K562 (cell line): Measurements from ENCODE around the gene ATP6V0E2. TPM values are rescaled to one million over a fixed set of nuclear protein-coding genes. Genes with fewer than 3 reads are reported as not detected.

Experiments used
- ATAC-seq: fragments of 200-7000 bp; cut with Tn5 transposase; 3 replicates; pipeline ENCODE4 v1.9.1; 2020; ENCODE audit warnings: moderate library complexity
- BruUV-seq: library from RNA; stranded (reverse); fragments of 400-500 nt; replicated peaks from 2 replicates; lab custom pipeline; 2021; lab: Mats Ljungman, UMichigan
- CTCF ChIA-PET: fragments of 300-600 bp; formaldehyde crosslinking; extraction: SDS; loops from one replicate; lab custom pipeline; 2021; ENCODE audit warnings: low intra/inter-chr PET ratio; lab: Yijun Ruan, JAX
- POLR2A ChIA-PET: fragments of 300-600, 350-650 bp; sonication (Branson Sonifier 250); formaldehyde crosslinking; extraction: SDS; loops from one replicate; lab custom pipeline; 2021; ENCODE audit warnings: antibody characterized with exemption, inconsistent platforms; lab: Yijun Ruan, JAX
- DNase-seq, 4 experiments: peaks; one replicate each; pipeline versions ENCODE4 v3.0.0 to v3.0.0-alpha.2; 2011 to 2018; ENCODE audit warnings: low spot score in 3 of 4, mixed read lengths in 3 of 4; ENCODE audit errors: extremely low read depth in 1 of 4
- FAIRE-seq: peaks from 2 replicates; lab custom pipeline; 2011; peaks lifted over from hg19 to GRCh38; lab: Jason Lieb, UNC
- H2AFZ ChIP-seq: 2 replicates; pipeline ENCODE4 v1.6.0; 2011; ENCODE audit warnings: low read depth, low read length, control low read depth, inconsistent platforms
- H3K27ac ChIP-seq: fragments of 200-600 bp; 3 replicates; pipeline ENCODE4 v1.8.0; 2011; ENCODE audit warnings: low read depth, mild to moderate bottlenecking, control low read depth, inconsistent platforms, low read length, moderate library complexity, mixed read lengths; ENCODE audit errors: extremely low read depth
- H3K27me3 ChIP-seq, 2 experiments: fragments of 300-600 bp in 1 of 2; 2 replicates in 1 of 2; 3 replicates in 1 of 2; pipeline versions ENCODE4 v1.6.0 to v1.8.0; 2011; ENCODE audit warnings: inconsistent platforms in 2 of 2, low read length in 2 of 2, mild to moderate bottlenecking in 1 of 2, mixed read lengths in 1 of 2, moderate library complexity in 1 of 2; ENCODE audit not compliant: control insufficient read depth in 2 of 2, insufficient read depth in 2 of 2
- H3K36me3 ChIP-seq: fragments of 300-600 bp; 3 replicates; pipeline ENCODE4 v1.8.0; 2011; ENCODE audit warnings: mild to moderate bottlenecking, low read length, inconsistent platforms; ENCODE audit not compliant: control insufficient read depth, insufficient read depth
- H3K4me1 ChIP-seq, 2 experiments: fragments of 200-600 bp in 1 of 2; replicated peaks in 1 of 2; 2 replicates in 1 of 2; 3 replicates in 1 of 2; pipeline versions ENCODE4 v1.5.1 to v1.8.0; 2011; ENCODE audit warnings: inconsistent platforms in 2 of 2, low read length in 2 of 2, mild to moderate bottlenecking in 1 of 2, mixed read lengths in 1 of 2, moderate library complexity in 1 of 2; ENCODE audit not compliant: control insufficient read depth in 2 of 2, insufficient read depth in 2 of 2
- H3K4me2 ChIP-seq: 2 replicates; pipeline ENCODE4 v1.6.1; 2011; ENCODE audit warnings: low read length, control low read depth, inconsistent platforms, mixed read lengths; ENCODE audit not compliant: insufficient read depth
- H3K4me3 ChIP-seq: fragments of 200-600 bp; sonication (generic), shearing (Covaris generic); 2 replicates; pipeline ENCODE4 v1.5.1; 2016; ENCODE audit warnings: control low read depth, inconsistent platforms
- H3K79me2 ChIP-seq: fragments of 200-600 bp; 3 replicates; pipeline ENCODE4 v1.8.0; 2011; ENCODE audit warnings: low read length, inconsistent platforms; ENCODE audit not compliant: control insufficient read depth, insufficient read depth
- H3K9ac ChIP-seq, 2 experiments: 2 replicates each; pipeline versions ENCODE4 v1.6.0 to v1.6.1; 2011; ENCODE audit warnings: low read depth in 2 of 2, low read length in 2 of 2, control low read depth in 1 of 2, inconsistent platforms in 1 of 2, mild to moderate bottlenecking in 1 of 2, mixed read lengths in 1 of 2; ENCODE audit not compliant: insufficient read depth in 1 of 2
- H3K9me1 ChIP-seq: one replicate; pipeline ENCODE4 v1.6.0; 2011; ENCODE audit warnings: inconsistent platforms, mild to moderate bottlenecking, low read length, moderate library complexity; ENCODE audit not compliant: control insufficient read depth, insufficient read depth
- H3K9me3 ChIP-seq: replicated peaks from 2 replicates; pipeline ENCODE4 v1.5.1; 2011; ENCODE audit warnings: low read depth, low read length, inconsistent platforms; ENCODE audit not compliant: control insufficient read depth, insufficient read depth
- H4K20me1 ChIP-seq: replicated peaks from 2 replicates; pipeline ENCODE4 v1.6.1; 2011; ENCODE audit warnings: low read length, inconsistent platforms, mixed read lengths; ENCODE audit not compliant: control insufficient read depth, insufficient read depth
- CEBPG ChIP-seq, 3 experiments: fragments of 200-800 bp in 1 of 3; sonication (Bioruptor generic) in 1 of 3; sonication (generic) in 1 of 3; formaldehyde crosslinking in 1 of 3; IDR thresholded peaks in 2 of 3; conservative IDR thresholded peaks in 1 of 3; 2 replicates each; pipeline versions ENCODE4 v1.6.1 to v1.8.0; 2016 to 2022; ENCODE audit warnings: missing compliant biosample characterization in 2 of 3, missing genetic modification characterization in 2 of 3, mild to moderate bottlenecking in 1 of 3, missing genetic modification reagents in 1 of 3
- SOX6 ChIP-seq: fragments of 450-650 bp; IDR thresholded peaks from 2 replicates; pipeline ENCODE4 v1.6.1; 2014; ENCODE audit warnings: mild to moderate bottlenecking
- ZKSCAN8 ChIP-seq: fragments of 200-800 bp; sonication (Bioruptor generic); IDR thresholded peaks from 2 replicates; pipeline ENCODE4 v1.6.1; 2016; ENCODE audit warnings: missing genetic modification characterization, missing compliant biosample characterization
- WGBS: fragments of 100-300 bp; shearing (Covaris generic); methylation state at CpG from one replicate; pipeline ENCODE4 v1.1.6; 2016; ENCODE audit warnings: low coverage, mixed read lengths; ENCODE audit not compliant: insufficient coverage; ENCODE audit errors: missing lambda C conversion rate; 5-methylcytosine and 5-hydroxymethylcytosine counted together
- in situ Hi-C: fragments of 300-500 bp; cut with MboI; formaldehyde crosslinking; loops from 4 replicates; pipeline ENCODE4 v1.15.0; 2018; ENCODE audit warnings: inconsistent platforms, mixed read lengths
- intact Hi-C: fragments of 100-400 bp; cut with micrococcal nuclease; formaldehyde crosslinking; loops from 2 replicates; pipeline ENCODE4 v1.14.2; 2022
- polyA plus RNA-seq, 8 experiments: library from polyadenylated mRNA; depleted of rRNA in 4 of 8; stranded (reverse) in 5 of 8; unstranded in 3 of 8; fragments of >200 nt; fragmentation: Nextera tagmentation in 2 of 8; fragmentation: Illumina TruSeq in 1 of 8; extraction: Ambion mirVana in 2 of 8; extraction: Trizol in 1 of 8; gene quantifications; 2 replicates each; pipeline versions ENCODE4 v1.2.1 to v1.2.3, GENCODE V29; 2011 to 2014; ENCODE audit warnings: inconsistent platforms in 1 of 8, missing spikeins in 1 of 8
- total RNA-seq, 7 experiments: library from RNA; depleted of rRNA in 6 of 7; stranded (reverse); fragments of >200 nt in 6 of 7; fragmentation: Illumina TruSeq in 2 of 7; extraction: Trizol in 2 of 7; gene quantifications; 2 replicates each; pipeline versions ENCODE4 v1.2.1 to v1.2.3, GENCODE V29; 2011 to 2021; ENCODE audit warnings: low replicate concordance in 1 of 7

Gene ATP6V0E2
- total and polyA plus RNA-seq, 9 of the 15 experiments (the other 6 are each of a cell fraction or from before 2014, with no cell fraction given), result 0.55 to 18.5 (median 10.9) TPM

- TF ChIP-seq SOX6, result no peak
- TF ChIP-seq ZKSCAN8 (CRISPR knock-in tag), result no peak
- 0 out of 2 replicates have a peak, but pooled peaks have one; percentile 6 for TF ChIP-seq CEBPG (CRISPR knock-in tag; IDR thresholded peaks at IDR 0.05)
- TF ChIP-seq CEBPG (tag; conservative IDR thresholded peaks at IDR 0.05 in 1 of 2, IDR thresholded peaks at IDR 0.05 in 1 of 2), result no peak
- H3K36me3 ChIP-seq, result no peaks in the 10 kb centered on the region
- in situ Hi-C loops, result no loop called here
- ATAC-seq (no peak), FAIRE-seq (no peak), DNase-seq (no peak)
- no peak overlapping the region for H3K27ac ChIP-seq
- 26% methylated on average over 13 of the region's 13 CpGs for WGBS
- CTCF ChIA-PET, result no interaction called here
- H3K4me1 ChIP-seq, result peaks cover 14 to 82% of the 10 kb centered on the region in 2 experiments
- no peaks in the 10 kb centered on the region for H3K79me2 ChIP-seq
- intact Hi-C loops, result no loop called here
- BruUV-seq, result no TSS peak
- POLR2A ChIA-PET, result interaction anchor here (0.6 to 1.1 kb wide), 2 partner anchors 22 to 51 kb away, joined by 3 read pairs; partner anchors contain the start of gene ZNF467
- H4K20me1 ChIP-seq, result peaks cover 37% of the 10 kb centered on the region
- H3K9me1 ChIP-seq, result peaks cover 5% of the 10 kb centered on the region
- H3K27me3 ChIP-seq, result peaks cover 24 to 69% of the 10 kb centered on the region in 2 experiments; a peak in 4 of 5 replicates
- no peak overlapping the region for H3K4me2 ChIP-seq
- no peaks in the 10 kb centered on the region for H3K9me3 ChIP-seq
- H3K9ac ChIP-seq, result peak overlapping the region in 1 of 2 experiments; percentile 14; a peak in 1 of 4 replicates
- no peak overlapping the region for H3K4me3 ChIP-seq
- H2AFZ ChIP-seq, result no peak overlapping the region
These were observed 49.4 kb upstream of the ATP6V0E2 start for GRCh38 chr7:149824301-149824741.
